Right lobe of liver (tissue), 4 donors: Measurements from ENCODE around the gene CAPN13.

Experiments used
- CTCF ChIP-seq, 4 donors: fragments of 200-600 bp in 3 of 4; fragments of 450-650 bp in 1 of 4; IDR thresholded peaks; one replicate each; pipeline versions ENCODE4 v1.5.1 to v1.8.0; 2016 to 2022; ENCODE audit warnings: antibody characterized with exemption in 4 of 4, mild to moderate bottlenecking in 2 of 4
- POLR2A ChIP-seq: fragments of 450-650 bp; IDR thresholded peaks from one replicate; pipeline ENCODE4 v1.6.1; 2017; ENCODE audit warnings: antibody characterized with exemption, mild to moderate bottlenecking
- donor health status: DM: no; HTN: no; CAD: no.
- donor health status: DM: no; HTN: no; CAD: no.
- donor health status: DM: no; HTN: yes; CAD: no.

GRCh38 chr2:30847329-30847728 lies 40.1 kb upstream of the CAPN13 start:
- TF ChIP-seq CTCF (IDR thresholded peaks at IDR 0.05): no peak
- no peak for TF ChIP-seq POLR2A
